IMR-90 (cell line): Measurements from ENCODE around the gene DIP2C. TPM values are rescaled to one million over a fixed set of nuclear protein-coding genes. Genes with fewer than 3 reads are reported as not detected.
A peak's percentile ranks its signal among the peaks of the same experiment; 100 is the strongest.

ENCODE experiments used
- ATAC-seq: fragments of 200-7000 bp; cut with Tn5 transposase; 2 replicates; pipeline ENCODE4 v1.9.1; 2020; ENCODE audit warnings: low read depth, mild to moderate bottlenecking, moderate library complexity
- BruUV-seq: library from RNA; stranded (reverse); fragments of 400-500 nt; replicated peaks from 2 replicates; lab custom pipeline; 2021; lab: Mats Ljungman, UMichigan
- CTCF ChIA-PET: fragments of 300-600 bp; formaldehyde crosslinking; extraction: SDS; loops from one replicate; lab custom pipeline; 2021; ENCODE audit warnings: antibody characterized with exemption; lab: Yijun Ruan, JAX
- POLR2A ChIA-PET: fragments of 300-600 bp; sonication (Branson Sonifier 250); formaldehyde crosslinking; loops from one replicate; lab custom pipeline; 2022; ENCODE audit warnings: antibody characterized with exemption; ENCODE audit not compliant: unreplicated experiment; lab: Charles Lee
- DNase-seq: peaks from one replicate; pipeline ENCODE4 v3.0.0; 2013
- H2AFZ ChIP-seq: replicated peaks from 2 replicates; pipeline ENCODE3; 2013; ENCODE audit warnings: low read length, mild to moderate bottlenecking; ENCODE audit not compliant: poor library complexity
- H2AK5ac ChIP-seq: 2 replicates; pipeline ENCODE4 v1.6.1; 2013; ENCODE audit warnings: low read depth, low read length, inconsistent platforms
- H2AK9ac ChIP-seq: replicated peaks from 2 replicates; pipeline ENCODE3; 2013; ENCODE audit warnings: mild to moderate bottlenecking, low read depth, low read length, moderate library complexity; ENCODE audit not compliant: poor library complexity
- H2BK120ac ChIP-seq: 2 replicates; pipeline ENCODE4 v1.6.1; 2013; ENCODE audit warnings: low read depth, low read length, inconsistent platforms
- H2BK15ac ChIP-seq: 3 replicates; pipeline ENCODE4 v1.6.1; 2013; ENCODE audit warnings: low read depth, low read length, inconsistent platforms
- H2BK20ac ChIP-seq: 2 replicates; pipeline ENCODE4 v1.6.1; 2013; ENCODE audit warnings: low read depth, mild to moderate bottlenecking, inconsistent platforms, low read length, moderate library complexity
- H2BK5ac ChIP-seq: 2 replicates; pipeline ENCODE4 v1.6.1; 2013; ENCODE audit warnings: mild to moderate bottlenecking, low read depth, low read length, inconsistent platforms; ENCODE audit not compliant: poor library complexity, severe bottlenecking
- H3K14ac ChIP-seq: replicated peaks from 2 replicates; pipeline ENCODE4 v1.6.1; 2013; ENCODE audit warnings: low read depth, low read length, inconsistent platforms
- H3K18ac ChIP-seq: 2 replicates; pipeline ENCODE4 v1.6.1; 2013; ENCODE audit warnings: low read depth, low read length, control low read depth
- H3K23ac ChIP-seq: 2 replicates; pipeline ENCODE4 v1.6.1; 2013; ENCODE audit warnings: low read depth, low read length, inconsistent platforms
- H3K27ac ChIP-seq: 2 replicates; pipeline ENCODE4 v1.5.1; 2013; ENCODE audit warnings: mild to moderate bottlenecking, control low read depth, low read length; ENCODE audit not compliant: insufficient read depth
- H3K27me3 ChIP-seq: 2 replicates; pipeline ENCODE4 v1.6.1; 2013; ENCODE audit warnings: low read length; ENCODE audit not compliant: control insufficient read depth, insufficient read depth
- H3K36me3 ChIP-seq: 2 replicates; pipeline ENCODE4 v1.6.1; 2013; ENCODE audit warnings: low read length, mixed read lengths; ENCODE audit not compliant: control insufficient read depth, insufficient read depth
- H3K4ac ChIP-seq: 2 replicates; pipeline ENCODE4 v1.6.1; 2013; ENCODE audit warnings: low read depth, low read length, inconsistent platforms
- H3K4me1 ChIP-seq: 2 replicates; pipeline ENCODE4 v1.6.1; 2013; ENCODE audit warnings: low read length, mixed read lengths; ENCODE audit not compliant: control insufficient read depth, insufficient read depth
- H3K4me2 ChIP-seq: 2 replicates; pipeline ENCODE4 v1.6.1; 2013; ENCODE audit warnings: low read depth, mild to moderate bottlenecking, control low read depth, low read length, moderate library complexity
- H3K4me3 ChIP-seq: 2 replicates; pipeline ENCODE4 v1.5.1; 2013; ENCODE audit warnings: low read depth, mild to moderate bottlenecking, control low read depth, low read length, moderate library complexity; ENCODE audit not compliant: insufficient read depth
- H3K56ac ChIP-seq: 2 replicates; pipeline ENCODE4 v1.6.1; 2013; ENCODE audit warnings: low read length, inconsistent platforms; ENCODE audit not compliant: insufficient read depth; ENCODE audit errors: extremely low read depth
- H3K79me1 ChIP-seq, 2 experiments: 2 replicates each; pipeline ENCODE4 v1.6.1; 2013; ENCODE audit warnings: low read length in 2 of 2, inconsistent platforms in 1 of 2, low read depth in 1 of 2
- H3K9ac ChIP-seq: 2 replicates; pipeline ENCODE4 v1.6.1; 2013; ENCODE audit warnings: low read depth, low read length, control low read depth
- H3K9me1 ChIP-seq: 2 replicates; pipeline ENCODE4 v1.6.1; 2013; ENCODE audit warnings: low read length, inconsistent platforms; ENCODE audit not compliant: insufficient read depth
- H3K9me3 ChIP-seq: 2 replicates; pipeline ENCODE4 v1.6.1; 2013; ENCODE audit warnings: low read length; ENCODE audit not compliant: control insufficient read depth, insufficient read depth
- H4K20me1 ChIP-seq: 2 replicates; pipeline ENCODE4 v1.6.1; 2013; ENCODE audit warnings: low read length, inconsistent platforms; ENCODE audit not compliant: insufficient read depth
- H4K5ac ChIP-seq: 2 replicates; pipeline ENCODE4 v1.6.1; 2013; ENCODE audit warnings: mild to moderate bottlenecking, low read depth, low read length, control low read depth
- H4K8ac ChIP-seq, 2 experiments: 2 replicates each; pipeline ENCODE4 v1.6.1; 2013; ENCODE audit warnings: low read depth in 2 of 2, low read length in 2 of 2, control low read depth in 1 of 2, inconsistent platforms in 1 of 2
- H4K91ac ChIP-seq: 2 replicates; pipeline ENCODE4 v1.6.1; 2013; ENCODE audit warnings: low read depth, low read length, inconsistent platforms; ENCODE audit not compliant: insufficient read depth
- BHLHE40 ChIP-seq: fragments of 150-350 bp; IDR thresholded peaks from 2 replicates; pipeline ENCODE4 v1.6.1; 2016; ENCODE audit warnings: mild to moderate bottlenecking, low read depth, low read length
- CEBPB ChIP-seq: IDR thresholded peaks from 2 replicates; pipeline ENCODE4 v1.6.1; 2012; ENCODE audit warnings: low read depth, low read length, improper control_type of control experiment
- CHD1 ChIP-seq: IDR thresholded peaks from 2 replicates; pipeline ENCODE4 v1.6.1; 2012; ENCODE audit warnings: low read depth, low read length, improper control_type of control experiment
- FOS ChIP-seq: fragments of 150-350 bp; IDR thresholded peaks from 2 replicates; pipeline ENCODE4 v1.6.1; 2016; ENCODE audit warnings: low read depth, low read length
- MAFK ChIP-seq: IDR thresholded peaks from 2 replicates; pipeline ENCODE4 v1.6.1; 2012; ENCODE audit warnings: low read depth, low read length, improper control_type of control experiment
- MAZ ChIP-seq: IDR thresholded peaks from 2 replicates; pipeline ENCODE4 v1.6.1; 2012; ENCODE audit warnings: low read depth, mild to moderate bottlenecking, low read length, improper control_type of control experiment, moderate library complexity, borderline replicate concordance
- MXI1 ChIP-seq: IDR thresholded peaks from 2 replicates; pipeline ENCODE4 v1.6.1; 2012; ENCODE audit warnings: low read depth, mild to moderate bottlenecking, low read length, moderate library complexity, borderline replicate concordance
- NFE2L2 ChIP-seq: fragments of 150-350 bp; IDR thresholded peaks from 2 replicates; pipeline ENCODE4 v1.6.1; 2016; ENCODE audit warnings: low read depth, mild to moderate bottlenecking, low read length
- POLR2A ChIP-seq: IDR thresholded peaks from 2 replicates; pipeline ENCODE4 v1.6.1; 2012; ENCODE audit warnings: mild to moderate bottlenecking, low read depth, low read length
- RAD21 ChIP-seq: IDR thresholded peaks from 2 replicates; pipeline ENCODE4 v1.6.1; 2012; ENCODE audit warnings: low read length, improper control_type of control experiment
- RCOR1 ChIP-seq: IDR thresholded peaks from 2 replicates; pipeline ENCODE4 v1.6.1; 2012; ENCODE audit warnings: mild to moderate bottlenecking, low read length, improper control_type of control experiment; ENCODE audit not compliant: insufficient replicate concordance
- RFX5 ChIP-seq: IDR thresholded peaks from 2 replicates; pipeline ENCODE4 v1.8.0; 2012; ENCODE audit warnings: low read depth, mild to moderate bottlenecking, low read length, moderate library complexity
- SMC3 ChIP-seq: fragments of 150-350 bp; IDR thresholded peaks from 2 replicates; pipeline ENCODE4 v1.6.1; 2016; ENCODE audit warnings: low read depth, mild to moderate bottlenecking, antibody characterized with exemption, low read length, moderate library complexity
- WGBS, 2 experiments: methylation state at CpG; one replicate each; pipeline versions ENCODE4 v1.1.5 to v1.1.7; 2013; ENCODE audit warnings: missing lambda C conversion rate in 2 of 2; ENCODE audit not compliant: insufficient read length in 1 of 2; ENCODE audit errors: extremely low coverage in 2 of 2; 5-methylcytosine and 5-hydroxymethylcytosine counted together
- dilution Hi-C: fragments of 300-500 bp; cut with HindIII; formaldehyde crosslinking; loops from one replicate; pipeline ENCODE4 v1.14.3; 2018; ENCODE audit warnings: low sequenced_read_pairs; ENCODE audit not compliant: unreplicated experiment
- in situ Hi-C: fragments of 300-500 bp; cut with MboI; formaldehyde crosslinking; loops from 3 replicates; pipeline ENCODE4 v1.14.3; 2019; ENCODE audit warnings: low sequenced_read_pairs, inconsistent platforms, mixed read lengths
- intact Hi-C: fragments of 100-400 bp; cut with micrococcal nuclease; formaldehyde crosslinking; loops from 2 replicates; pipeline ENCODE4 v1.10.0; 2022
- polyA plus RNA-seq, 3 experiments: library from polyadenylated mRNA; depleted of rRNA; stranded (reverse); fragments of >200 nt; gene quantifications; 2 replicates each; pipeline ENCODE4 v1.2.3, GENCODE V29; 2012; ENCODE audit warnings: low replicate concordance in 1 of 3
- total RNA-seq: library from RNA; depleted of rRNA; stranded (reverse); fragments of >200 nt; gene quantifications from 2 replicates; pipeline ENCODE4 v1.2.3, GENCODE V29; 2012
- TF ChIP-seq, protein P1 (sequence below): conservative IDR thresholded peaks from 2 replicates; pipeline ENCODE4 v1.5.1; 2012; ENCODE audit warnings: mild to moderate bottlenecking, low read depth, low read length, improper control_type of control experiment
- TF ChIP-seq, protein P2 (sequence below): fragments of 150-350 bp; IDR thresholded peaks from 2 replicates; pipeline ENCODE4 v1.6.1; 2017; ENCODE audit warnings: mild to moderate bottlenecking, antibody characterized with exemption, low read length, low read depth
- TF ChIP-seq, protein P3 (sequence below): fragments of 150-350 bp; IDR thresholded peaks from 2 replicates; pipeline ENCODE4 v1.6.1; 2016; ENCODE audit warnings: low read depth, mild to moderate bottlenecking, low read length, moderate library complexity, borderline replicate concordance

DIP2C gene
- total and polyA plus RNA-seq, 2 of the 4 experiments (the other 2 are of a cell fraction), result 8.6 to 17.3 TPM

DNA sequence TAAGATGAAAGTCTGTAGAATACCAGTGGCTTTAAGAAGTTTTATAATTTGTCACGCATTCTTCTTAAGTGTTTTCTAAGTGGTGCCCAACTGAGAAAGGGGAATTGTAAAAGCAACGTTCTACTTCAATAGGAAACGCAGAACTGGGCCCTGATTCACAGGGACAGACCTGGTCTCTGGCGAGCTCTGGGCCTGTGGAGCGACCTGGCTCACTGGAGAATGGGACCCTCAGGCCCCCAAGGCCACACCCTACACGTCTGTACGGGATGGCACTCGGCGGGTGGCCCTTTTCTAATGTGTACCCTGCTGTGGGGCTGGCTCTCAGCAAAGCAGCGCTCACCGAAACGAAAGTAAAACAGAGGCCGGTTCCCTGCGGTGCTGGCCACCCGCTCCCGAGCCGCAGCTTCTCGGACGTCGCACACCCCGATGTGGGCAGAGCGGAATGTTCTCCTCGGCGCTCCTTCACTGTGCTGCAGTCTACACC lies 205.0 kb downstream of the DIP2C start:
- H3K4ac ChIP-seq, result no peak overlapping the region
- H2BK5ac ChIP-seq, result no peak overlapping the region
- intact Hi-C loops, result no loop called here
- WGBS, 2 experiments, result 77% methylated on average over 6 of the region's 24 CpGs; no CpG with 5 or more reads in 1 of the 2 experiments
- ChIA-PET POLR2A (interaction anchor here (0.6 kb wide), 1 partner anchor 197 kb away, joined by 3 read pairs; no protein-coding TSS in a partner anchor), CTCF (no interaction called here)
- no peak overlapping the region for H2BK15ac ChIP-seq
- H2AK5ac ChIP-seq, result no peak overlapping the region
- no peak overlapping the region for H2BK20ac ChIP-seq
- H3K9me3 ChIP-seq, result no peaks in the 10 kb centered on the region
- peak overlapping the region; percentile 82 for H3K4me2 ChIP-seq
- peaks cover 2% of the 10 kb centered on the region; the same call in 1 of the 2 replicates for H3K4me1 ChIP-seq
- H3K9ac ChIP-seq, result peak overlapping the region; percentile 57; the same call in 1 of the 2 replicates
- no peaks in the 10 kb centered on the region for H3K27me3 ChIP-seq
- peaks cover 24% of the 10 kb centered on the region for H3K36me3 ChIP-seq
- no peak overlapping the region for H4K91ac ChIP-seq
- H3K9me1 ChIP-seq, result peaks cover 25% of the 10 kb centered on the region
- in situ Hi-C loops, result no loop called here
- no peak overlapping the region for H2AK9ac ChIP-seq
- no peak overlapping the region for H3K18ac ChIP-seq
- peaks cover 64% of the 10 kb centered on the region for H4K20me1 ChIP-seq
- no peak overlapping the region for H3K23ac ChIP-seq
- H4K5ac ChIP-seq, result 0 out of 2 replicates have a peak overlapping the region, but pooled peaks have one; percentile 50
- H4K8ac ChIP-seq, result no peak overlapping the region
- TF ChIP-seq FOS (no peak), MXI1 (no peak), RCOR1 (no peak), MAFK (no peak), CEBPB (no peak), RAD21 (no peak), MAZ (no peak), RFX5 (no peak), SMC3 (no peak), BHLHE40 (no peak), NFE2L2 (no peak), POLR2A (no peak), CHD1 (no peak)
- TF ChIP-seq, protein P1, sequence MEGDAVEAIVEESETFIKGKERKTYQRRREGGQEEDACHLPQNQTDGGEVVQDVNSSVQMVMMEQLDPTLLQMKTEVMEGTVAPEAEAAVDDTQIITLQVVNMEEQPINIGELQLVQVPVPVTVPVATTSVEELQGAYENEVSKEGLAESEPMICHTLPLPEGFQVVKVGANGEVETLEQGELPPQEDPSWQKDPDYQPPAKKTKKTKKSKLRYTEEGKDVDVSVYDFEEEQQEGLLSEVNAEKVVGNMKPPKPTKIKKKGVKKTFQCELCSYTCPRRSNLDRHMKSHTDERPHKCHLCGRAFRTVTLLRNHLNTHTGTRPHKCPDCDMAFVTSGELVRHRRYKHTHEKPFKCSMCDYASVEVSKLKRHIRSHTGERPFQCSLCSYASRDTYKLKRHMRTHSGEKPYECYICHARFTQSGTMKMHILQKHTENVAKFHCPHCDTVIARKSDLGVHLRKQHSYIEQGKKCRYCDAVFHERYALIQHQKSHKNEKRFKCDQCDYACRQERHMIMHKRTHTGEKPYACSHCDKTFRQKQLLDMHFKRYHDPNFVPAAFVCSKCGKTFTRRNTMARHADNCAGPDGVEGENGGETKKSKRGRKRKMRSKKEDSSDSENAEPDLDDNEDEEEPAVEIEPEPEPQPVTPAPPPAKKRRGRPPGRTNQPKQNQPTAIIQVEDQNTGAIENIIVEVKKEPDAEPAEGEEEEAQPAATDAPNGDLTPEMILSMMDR, result no peak
- TF ChIP-seq, protein P2, sequence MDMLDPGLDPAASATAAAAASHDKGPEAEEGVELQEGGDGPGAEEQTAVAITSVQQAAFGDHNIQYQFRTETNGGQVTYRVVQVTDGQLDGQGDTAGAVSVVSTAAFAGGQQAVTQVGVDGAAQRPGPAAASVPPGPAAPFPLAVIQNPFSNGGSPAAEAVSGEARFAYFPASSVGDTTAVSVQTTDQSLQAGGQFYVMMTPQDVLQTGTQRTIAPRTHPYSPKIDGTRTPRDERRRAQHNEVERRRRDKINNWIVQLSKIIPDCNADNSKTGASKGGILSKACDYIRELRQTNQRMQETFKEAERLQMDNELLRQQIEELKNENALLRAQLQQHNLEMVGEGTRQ, result no peak
- TF ChIP-seq, protein P3, sequence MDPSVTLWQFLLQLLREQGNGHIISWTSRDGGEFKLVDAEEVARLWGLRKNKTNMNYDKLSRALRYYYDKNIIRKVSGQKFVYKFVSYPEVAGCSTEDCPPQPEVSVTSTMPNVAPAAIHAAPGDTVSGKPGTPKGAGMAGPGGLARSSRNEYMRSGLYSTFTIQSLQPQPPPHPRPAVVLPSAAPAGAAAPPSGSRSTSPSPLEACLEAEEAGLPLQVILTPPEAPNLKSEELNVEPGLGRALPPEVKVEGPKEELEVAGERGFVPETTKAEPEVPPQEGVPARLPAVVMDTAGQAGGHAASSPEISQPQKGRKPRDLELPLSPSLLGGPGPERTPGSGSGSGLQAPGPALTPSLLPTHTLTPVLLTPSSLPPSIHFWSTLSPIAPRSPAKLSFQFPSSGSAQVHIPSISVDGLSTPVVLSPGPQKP, result no peak
- no TSS peak for BruUV-seq
- no peak overlapping the region for H2BK120ac ChIP-seq
- peak overlapping the region; percentile 58; the same call in 1 of the 2 replicates for H3K27ac ChIP-seq
- H3K4me3 ChIP-seq, result peak overlapping the region; percentile 37
- H3K14ac ChIP-seq, result no peak overlapping the region
- dilution Hi-C loops, result no loop called here
- DNase-seq (peak; percentile 16), ATAC-seq (peak; percentile 56; the same call in 1 of the 2 replicates)
- H3K56ac ChIP-seq, result no peak overlapping the region
- no peak overlapping the region for H2AFZ ChIP-seq
- H3K79me1 ChIP-seq, result peaks cover 38 to 79% of the 10 kb centered on the region in 2 experiments
